Activated CD8-positive, alpha-beta memory T cell treated with anti-CD3 and anti-CD28 coated beads for 36 hours (primary cell): Measurements from ENCODE around the gene STS. TPM values are rescaled to one million over a fixed set of nuclear protein-coding genes. Genes with fewer than 3 reads are reported as not detected.

Source experiments
- CTCF ChIA-PET: fragments of 350-600 bp; sonication (Branson Sonifier 250); formaldehyde crosslinking; loops from one replicate; lab custom pipeline; 2021; ENCODE audit warnings: antibody characterized with exemption; lab: Charles Lee
- POLR2A ChIA-PET: fragments of 350-600 bp; sonication (Branson Sonifier 250); formaldehyde crosslinking; loops from one replicate; lab custom pipeline; 2021; ENCODE audit warnings: antibody characterized with exemption; lab: Charles Lee
- total RNA-seq, 2 experiments: library from RNA; stranded (reverse); gene quantifications; one replicate each; pipeline ENCODE4 v1.2.3, GENCODE V29; 2021

Gene STS
- total RNA-seq, 2 experiments from 2014 or later: 1.9 to 2.1 TPM

DNA sequence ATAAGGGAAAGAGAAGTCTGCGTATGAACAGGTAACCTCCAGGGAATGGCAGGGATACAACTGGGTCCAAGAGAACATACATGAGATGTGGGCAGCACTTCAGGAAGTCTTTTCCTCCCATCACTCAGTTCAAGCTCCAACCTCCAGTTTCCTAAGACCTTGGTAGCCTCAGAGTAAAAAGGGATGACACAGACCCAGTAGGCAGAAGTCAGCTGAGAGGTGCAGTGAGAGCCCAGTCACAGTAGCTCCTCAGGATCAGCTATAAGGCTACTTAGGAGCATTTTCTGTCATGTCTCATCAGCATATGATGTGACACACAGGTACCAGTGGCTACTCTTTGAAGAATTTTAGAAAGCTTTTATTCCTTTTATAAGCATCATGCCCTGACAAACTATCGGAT lies 12.5 kb upstream of the STS start:
- ChIA-PET POLR2A (no interaction called here), CTCF (no interaction called here)

- POLR2A ChIA-PET: no interaction called here
- CTCF ChIA-PET: no interaction called here
These were observed 8.1 kb upstream of the STS start for GRCh38 chrX:7139202-7140081.

DNA sequence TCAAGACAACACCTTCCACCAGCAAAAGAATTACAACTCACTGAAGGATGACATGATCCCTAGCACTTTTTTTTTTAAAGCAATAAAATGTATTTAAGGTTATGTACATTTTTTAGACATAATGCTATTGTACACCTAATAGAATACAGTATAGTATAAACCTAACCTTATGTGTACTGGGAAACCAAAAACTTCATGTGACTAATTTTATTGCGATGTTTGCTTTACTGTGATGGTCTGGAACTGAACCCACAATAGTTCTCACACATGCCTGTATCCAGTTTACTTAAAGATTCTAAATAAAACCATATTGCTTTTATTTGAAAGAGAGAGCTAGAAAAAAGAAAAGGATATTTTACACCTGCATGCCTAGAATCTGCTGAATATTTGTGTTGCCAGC lies 4.4 kb upstream of the STS start:
- ChIA-PET CTCF (no interaction called here), POLR2A (no interaction called here)

- ChIA-PET CTCF (no interaction called here), POLR2A (no interaction called here)
These were observed 3.5 kb upstream of the STS start for GRCh38 chrX:7143941-7144525.

- POLR2A ChIA-PET: no interaction called here
- CTCF ChIA-PET: no interaction called here
These were observed 2.1 kb upstream of the STS start for GRCh38 chrX:7145454-7145853.

- ChIA-PET CTCF (no interaction called here), POLR2A (interaction anchor here (0.6 to 1.3 kb wide), 3 partner anchors 55 to 72 kb away, joined by 3 to 4 read pairs (median 3); no protein-coding TSS in a partner anchor)
These were observed 1.4 kb upstream of the STS start for GRCh38 chrX:7146020-7146702.

GRCh38 chrX:7146703-7147412 lies 654 bp upstream of the STS start:
- POLR2A ChIA-PET: interaction anchor here (0.6 to 1.3 kb wide), 3 partner anchors 56 to 73 kb away, joined by 3 to 4 read pairs (median 3); no protein-coding TSS in a partner anchor
- CTCF ChIA-PET: no interaction called here

DNA sequence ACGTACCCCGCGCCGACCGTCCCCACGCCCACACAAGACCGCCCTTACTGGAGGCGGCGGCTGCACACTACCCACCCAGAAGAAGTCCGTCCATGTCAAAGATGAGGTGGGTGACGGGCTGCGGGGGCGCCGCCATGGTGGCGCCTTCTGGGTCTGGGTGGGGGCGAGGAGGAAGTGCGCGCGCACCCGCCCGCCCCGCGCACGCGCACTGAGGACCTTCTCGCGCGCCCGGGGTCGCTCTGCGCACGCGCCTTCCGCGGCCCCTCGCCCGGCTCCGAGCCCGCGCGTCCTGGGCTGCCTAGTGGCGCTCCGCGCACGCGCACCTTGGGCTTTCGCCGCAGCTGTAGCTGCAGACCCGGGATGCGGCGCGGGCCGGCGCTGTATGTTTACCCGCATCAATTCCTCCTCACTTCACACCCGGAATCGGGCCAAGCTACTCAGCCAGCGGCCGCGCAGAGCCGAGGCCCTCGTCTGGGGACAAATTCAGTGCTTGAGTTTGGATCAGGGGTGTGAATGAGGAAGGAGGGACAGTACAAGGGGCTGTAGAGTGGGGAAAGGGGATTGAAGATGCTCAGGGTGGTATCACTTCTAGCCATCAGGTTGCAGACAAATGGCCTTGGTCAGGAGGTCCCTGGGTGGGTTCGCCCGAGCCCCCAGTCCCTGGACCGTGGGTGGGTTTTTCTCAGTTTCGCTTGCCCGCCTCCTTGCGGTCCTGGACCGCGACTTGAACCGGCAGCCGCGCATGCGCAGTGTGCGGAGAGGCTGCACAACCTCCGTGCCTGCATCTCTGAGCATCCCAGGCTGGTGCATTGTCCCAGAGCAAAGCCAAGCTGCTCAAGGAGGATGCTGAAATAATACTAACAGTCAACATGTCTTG lies 704 bp downstream of the STS start, which contains the start of gene PUDP:
PUDP (minus strand) TSS at position 176 of the 877 bp plus-strand sequence; CDS start at position 136, 40 bp downstream.
- ChIA-PET CTCF (no interaction called here), POLR2A (no interaction called here)

- POLR2A ChIA-PET: no interaction called here
- CTCF ChIA-PET: no interaction called here
These were observed 1.9 kb downstream of the STS start for GRCh38 chrX:7149411-7149810.

- ChIA-PET CTCF (no interaction called here), POLR2A (no interaction called here)
These were observed 5.7 kb downstream of the STS start for GRCh38 chrX:7153231-7153630.

DNA sequence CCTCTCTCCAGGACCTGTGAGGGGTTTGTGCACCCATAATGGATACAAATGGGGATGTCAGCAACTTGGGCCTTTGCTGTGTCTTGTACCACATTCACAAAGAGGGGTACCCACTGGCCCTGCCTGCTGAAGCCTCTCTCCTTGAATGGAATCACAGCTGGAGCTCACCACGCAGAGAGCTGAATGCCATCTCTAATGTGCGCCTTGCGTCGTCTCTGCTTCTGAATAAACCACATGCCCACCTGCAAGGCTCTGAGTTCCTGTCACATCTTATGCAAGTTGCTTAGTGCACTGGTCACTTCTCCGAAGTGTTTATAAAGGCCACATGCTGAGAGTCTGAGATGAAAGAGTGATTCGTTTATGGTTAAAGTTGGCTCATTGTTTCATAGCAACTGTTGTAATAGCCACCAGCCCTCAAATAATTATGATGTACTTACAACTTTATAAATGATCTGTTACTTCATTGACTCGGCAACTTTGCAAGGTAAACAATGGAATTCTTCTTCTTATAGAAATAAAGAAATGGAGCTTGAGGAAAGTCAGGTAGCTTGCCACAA lies 6.6 kb downstream of the STS start:
- ChIA-PET POLR2A (no interaction called here), CTCF (no interaction called here)

DNA sequence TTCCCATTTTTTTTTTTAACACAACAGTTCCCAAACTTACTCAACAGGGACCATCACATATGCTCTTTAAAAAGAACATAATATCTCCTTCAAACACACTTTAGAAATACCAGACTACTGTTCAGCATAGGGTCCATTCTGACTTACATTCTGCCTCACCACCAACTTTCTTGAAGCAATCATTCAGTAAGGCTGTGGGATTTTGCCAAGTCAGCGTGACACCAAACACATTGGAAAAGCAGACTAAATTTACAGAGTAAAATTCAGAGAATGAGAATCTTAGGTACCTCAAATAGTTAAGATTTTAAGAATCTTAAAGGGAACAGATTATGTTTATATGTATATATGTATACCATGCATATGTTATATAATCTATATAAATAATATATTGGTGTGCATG lies 7.7 kb downstream of the STS start:
- CTCF ChIA-PET: interaction anchor here (0.7 kb wide), 1 partner anchor 16 kb away, joined by 3 read pairs; no protein-coding TSS in a partner anchor
- POLR2A ChIA-PET: no interaction called here

- CTCF ChIA-PET: no interaction called here
- POLR2A ChIA-PET: no interaction called here
These were observed 9.4 kb downstream of the STS start for GRCh38 chrX:7156879-7157278.

- ChIA-PET CTCF (no interaction called here), POLR2A (no interaction called here)
These were observed 11.0 kb downstream of the STS start for GRCh38 chrX:7158468-7158990.

DNA sequence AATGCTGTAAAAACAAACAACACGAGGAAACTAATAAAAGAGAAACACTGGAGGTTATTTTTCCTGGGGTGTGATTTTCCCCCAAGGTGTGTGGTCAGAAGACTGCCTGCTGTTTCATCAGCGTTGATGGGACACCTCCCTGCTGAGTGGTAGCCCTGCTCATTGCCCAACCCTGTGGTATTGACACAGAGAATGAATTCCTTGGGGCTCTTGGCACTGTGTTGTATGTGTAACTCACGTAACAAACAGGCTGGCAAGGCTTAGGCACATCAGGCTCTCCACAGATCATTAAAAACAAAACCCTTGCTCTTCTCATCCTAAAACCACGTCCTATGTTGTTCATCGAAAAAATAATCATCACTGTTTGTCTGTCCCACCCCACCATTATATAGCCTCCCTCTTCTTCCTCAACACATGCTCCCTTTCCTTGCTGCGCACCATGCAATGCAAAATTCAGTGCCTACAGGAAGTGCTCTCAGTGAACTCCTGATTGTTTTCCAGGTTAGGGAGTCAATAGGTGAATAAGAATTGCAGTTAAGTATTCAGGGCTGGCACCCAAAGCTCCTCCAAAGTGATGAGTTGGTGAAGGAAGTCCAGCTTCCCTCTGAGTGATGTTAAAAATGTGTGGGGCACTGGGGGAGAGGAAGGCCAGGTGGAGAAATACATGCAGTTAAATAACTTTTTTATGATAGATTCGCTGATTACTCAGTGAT lies 11.8 kb downstream of the STS start:
- POLR2A ChIA-PET: no interaction called here
- CTCF ChIA-PET: no interaction called here

DNA sequence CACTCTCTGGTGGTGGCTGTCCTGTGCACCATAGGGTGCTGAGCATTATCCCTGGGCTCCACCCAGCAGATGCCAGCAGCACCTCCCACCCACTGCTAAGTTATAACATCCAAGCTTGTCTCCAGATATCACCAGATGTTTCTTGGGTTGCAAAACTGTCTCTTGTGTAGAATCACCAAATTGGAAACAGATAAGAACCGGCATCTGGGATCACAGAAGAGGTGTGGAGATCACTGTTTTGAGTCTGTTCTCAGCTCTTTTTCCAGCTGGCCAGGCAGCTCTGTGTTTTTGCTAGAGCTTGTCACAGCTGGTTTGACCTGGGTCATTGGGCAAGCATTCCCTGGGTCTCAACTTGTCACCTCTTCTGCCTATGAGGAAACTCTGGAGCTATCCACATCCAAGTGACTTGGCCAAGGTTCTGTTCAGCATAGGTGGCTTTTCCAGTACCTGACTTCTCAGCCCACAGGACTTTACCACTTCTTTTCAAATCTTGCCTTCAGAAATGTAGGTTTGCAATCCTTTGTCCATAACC lies 15.7 kb downstream of the STS start:
- POLR2A ChIA-PET: no interaction called here
- CTCF ChIA-PET: no interaction called here

DNA sequence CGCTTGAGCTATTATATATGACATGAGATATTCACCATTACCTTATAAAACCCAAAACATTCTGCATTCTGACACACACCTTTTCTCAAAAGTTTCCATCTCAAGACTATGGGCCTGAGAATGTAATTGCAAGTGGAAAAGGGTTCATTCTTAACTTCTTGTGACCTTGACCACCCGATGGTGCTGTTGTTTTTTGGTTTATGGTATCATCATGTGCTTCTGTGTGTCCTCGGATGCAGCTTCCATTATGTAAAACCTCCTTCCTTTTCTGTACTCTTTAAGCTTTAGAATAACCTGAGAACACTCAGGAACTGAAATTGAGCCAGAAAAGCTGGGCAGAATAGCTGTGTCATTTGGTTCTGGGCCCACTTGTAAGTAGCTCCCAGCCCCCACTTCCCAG lies 16.7 kb downstream of the STS start:
- POLR2A ChIA-PET: no interaction called here
- CTCF ChIA-PET: no interaction called here
